CD4-positive, alpha-beta T cell treated with Interferon gamma for 1 hour (primary cell): ENCODE data around the gene SAMMSON.

Experiments
- DNase-seq: peaks from one replicate; pipeline ENCODE4 v3.0.0-alpha.2; 2020

Gene SAMMSON

GRCh38 chr3:70095260-70095659 is 95.7 kb downstream of the SAMMSON start:
- DNase-seq: no peak

- no peak for DNase-seq
Observed at GRCh38 chr3:70096376-70097066, 97.0 kb downstream of the SAMMSON start.

- no peak for DNase-seq
Observed at GRCh38 chr3:70097084-70097483, 97.6 kb downstream of the SAMMSON start.

GRCh38 chr3:70108072-70108471 is 108.5 kb downstream of the SAMMSON start:
- DNase-seq: no peak

- DNase-seq: no peak
Observed at GRCh38 chr3:70108546-70108945, 109.0 kb downstream of the SAMMSON start.

GRCh38 chr3:70110066-70110465 is 110.5 kb downstream of the SAMMSON start:
- DNase-seq: no peak

- DNase-seq: no peak
Observed at GRCh38 chr3:70111411-70111810, 111.9 kb downstream of the SAMMSON start.

GRCh38 chr3:70112751-70113150 is 113.2 kb downstream of the SAMMSON start:
- DNase-seq: no peak

- no peak for DNase-seq
Observed at GRCh38 chr3:70114431-70114830, 114.9 kb downstream of the SAMMSON start.

GRCh38 chr3:70119879-70120278 is 120.3 kb downstream of the SAMMSON start:
- DNase-seq: no peak
